Measurements from ENCODE around the gene GPR82. TPM values are rescaled to one million over a fixed set of nuclear protein-coding genes. Genes with fewer than 3 reads are reported as not detected.
A peak's percentile ranks its signal among the peaks of the same experiment; 100 is the strongest.

Gene GPR82
- total RNA-seq, 1 donor, result not detected

- H3K4me3 ChIP-seq (ENCODE audit: low read depth, low read length), result no peak overlapping the region
- TF ChIP-seq CTCF (IDR thresholded peaks at IDR 0.05; ENCODE audit: insufficient read depth, low read depth, low read length), result no peak
- no peak for DNase-seq (ENCODE audit: low read depth)
These were observed 34.4 kb downstream of the GPR82 start for GRCh38 chrX:41758401-41758800.

- peak; percentile 52 for DNase-seq (ENCODE audit: low read depth)
- TF ChIP-seq CTCF (IDR thresholded peaks at IDR 0.05; ENCODE audit: insufficient read depth, low read depth, low read length), result peak; percentile 60
- H3K4me3 ChIP-seq (ENCODE audit: low read depth, low read length), result no peak overlapping the region
These were observed 35.8 kb downstream of the GPR82 start for GRCh38 chrX:41759817-41760216.

- no peak for DNase-seq (ENCODE audit: low read depth)
- no peak for TF ChIP-seq CTCF (IDR thresholded peaks at IDR 0.05; ENCODE audit: insufficient read depth, low read depth, low read length)
- no peak overlapping the region for H3K4me3 ChIP-seq (ENCODE audit: low read depth, low read length)
These were observed 37.2 kb downstream of the GPR82 start for GRCh38 chrX:41761169-41761568.

GRCh38 chrX:41761702-41762101 lies 37.7 kb downstream of the GPR82 start:
- TF ChIP-seq CTCF (IDR thresholded peaks at IDR 0.05; ENCODE audit: insufficient read depth, low read depth, low read length), result no peak
- no peak for DNase-seq (ENCODE audit: low read depth)
- H3K4me3 ChIP-seq (ENCODE audit: low read depth, low read length), result no peak overlapping the region

GRCh38 chrX:41779030-41779564 lies 55.1 kb downstream of the GPR82 start:
- TF ChIP-seq CTCF (IDR thresholded peaks at IDR 0.05; ENCODE audit: insufficient read depth, low read depth, low read length), result no peak
- H3K4me3 ChIP-seq (ENCODE audit: low read depth, low read length), result no peak overlapping the region
- DNase-seq (ENCODE audit: low read depth), result peak; percentile 69

Small RNA genes within 50 kb of the gene (small RNA-seq; reads per million reads assigned to genes)
- gene RN7SL144P, result not detected

Other genes with a start within 250 kb of the GPR82 start
- under 0.01 TPM in 1 of 2 replicates, not detected in the other for gene GPR34, start 35.2 kb upstream of the GPR82 start, total RNA-seq
- 50.3 and 65.6 TPM in 2 replicates for gene CASK, start 199.4 kb downstream of the GPR82 start, total RNA-seq